BE2C (cell line): ENCODE measurements around the gene MRAS.
"Not testable (repeated sequence)": the region's sequence is repeated elsewhere in the genome, so short reads cannot be mapped to it uniquely, and the experiment has no call there.

ENCODE experiments used
- DNase-seq: peaks from one replicate; pipeline ENCODE4 v3.0.0-alpha.2; 2020
- H3K27me3 ChIP-seq: fragments of 250-450 bp; sonication (Bioruptor Pico); 2 replicates; pipeline ENCODE4 v1.5.1; 2020; ENCODE audit warnings: mild to moderate bottlenecking
- H3K36me3 ChIP-seq: fragments of 250-450 bp; sonication (Bioruptor Pico); 2 replicates; pipeline ENCODE4 v1.5.1; 2020; ENCODE audit warnings: mild to moderate bottlenecking
- H3K4me1 ChIP-seq: fragments of 250-450 bp; sonication (Bioruptor Pico); 2 replicates; pipeline ENCODE4 v1.5.1; 2020
- H3K4me3 ChIP-seq: 2 replicates; pipeline ENCODE4 v1.5.1; 2011; ENCODE audit warnings: low read depth, low read length
- H3K9me3 ChIP-seq: fragments of 250-450 bp; sonication (Bioruptor Pico); 2 replicates; pipeline ENCODE4 v1.5.1; 2020
- TF ChIP-seq, protein P1 (sequence below): IDR thresholded peaks from 2 replicates; pipeline ENCODE4 v1.5.1; 2012; ENCODE audit warnings: mild to moderate bottlenecking, low read depth, low read length

The MRAS gene

DNA sequence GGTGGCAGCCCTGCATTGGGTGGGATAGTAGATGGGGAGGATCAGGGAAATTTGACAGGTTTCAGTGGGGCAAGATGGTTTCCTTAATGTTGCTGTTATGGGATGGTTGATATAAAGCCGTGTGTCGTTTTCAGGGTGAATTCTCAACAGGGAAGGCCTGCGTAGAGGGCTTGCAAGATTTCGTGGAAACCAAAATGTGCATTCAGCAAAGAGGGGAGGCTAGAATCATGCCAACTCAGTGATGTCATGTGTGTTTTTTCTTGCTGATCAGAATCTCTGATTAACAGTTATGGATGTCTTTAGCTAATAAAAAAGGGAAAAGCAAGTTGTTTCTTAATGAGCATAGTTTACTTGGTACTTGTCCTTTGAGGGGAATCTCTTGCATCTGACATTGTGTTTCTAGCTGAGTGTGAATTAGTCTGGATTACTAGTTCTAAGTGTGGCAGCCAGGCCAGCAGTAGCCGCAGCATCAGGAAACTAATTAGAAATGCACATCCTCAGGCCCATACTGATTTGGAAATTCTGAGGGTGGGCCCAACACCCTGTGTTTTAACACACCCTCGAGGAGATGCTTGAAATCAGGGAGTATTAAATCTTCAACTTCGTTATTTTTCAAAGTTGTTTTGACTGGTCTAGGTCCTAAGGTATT is 24.8 kb downstream of the MRAS start:
- Histone ChIP-seq H3K4me1 (no peaks in the 10 kb centered on the region), H3K4me3 (no peak overlapping the region), H3K9me3 (no peaks in the 10 kb centered on the region), H3K36me3 (no peaks in the 10 kb centered on the region), H3K27me3 (no peaks in the 10 kb centered on the region)
- TF ChIP-seq, protein P1, sequence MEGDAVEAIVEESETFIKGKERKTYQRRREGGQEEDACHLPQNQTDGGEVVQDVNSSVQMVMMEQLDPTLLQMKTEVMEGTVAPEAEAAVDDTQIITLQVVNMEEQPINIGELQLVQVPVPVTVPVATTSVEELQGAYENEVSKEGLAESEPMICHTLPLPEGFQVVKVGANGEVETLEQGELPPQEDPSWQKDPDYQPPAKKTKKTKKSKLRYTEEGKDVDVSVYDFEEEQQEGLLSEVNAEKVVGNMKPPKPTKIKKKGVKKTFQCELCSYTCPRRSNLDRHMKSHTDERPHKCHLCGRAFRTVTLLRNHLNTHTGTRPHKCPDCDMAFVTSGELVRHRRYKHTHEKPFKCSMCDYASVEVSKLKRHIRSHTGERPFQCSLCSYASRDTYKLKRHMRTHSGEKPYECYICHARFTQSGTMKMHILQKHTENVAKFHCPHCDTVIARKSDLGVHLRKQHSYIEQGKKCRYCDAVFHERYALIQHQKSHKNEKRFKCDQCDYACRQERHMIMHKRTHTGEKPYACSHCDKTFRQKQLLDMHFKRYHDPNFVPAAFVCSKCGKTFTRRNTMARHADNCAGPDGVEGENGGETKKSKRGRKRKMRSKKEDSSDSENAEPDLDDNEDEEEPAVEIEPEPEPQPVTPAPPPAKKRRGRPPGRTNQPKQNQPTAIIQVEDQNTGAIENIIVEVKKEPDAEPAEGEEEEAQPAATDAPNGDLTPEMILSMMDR = no peak
- no peak for DNase-seq

DNA sequence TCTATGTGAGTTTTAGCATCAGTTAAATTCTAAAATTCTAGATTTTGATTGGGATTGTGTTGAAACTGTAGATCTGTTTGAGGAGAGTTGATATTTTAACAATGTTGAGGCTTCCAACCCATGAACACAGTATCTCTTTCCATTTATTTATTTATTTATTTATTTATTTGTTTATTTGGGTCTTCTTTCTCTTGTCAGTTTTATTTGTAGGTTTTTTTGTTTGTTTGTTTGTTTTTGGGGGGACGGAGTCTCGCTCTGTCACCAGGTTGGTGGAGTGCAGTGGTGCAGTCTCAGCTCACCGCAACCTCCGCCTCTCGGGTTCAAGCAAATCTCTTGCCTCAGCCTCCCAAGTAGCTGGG is 25.3 kb downstream of the MRAS start:
- no peaks in the 10 kb centered on the region for H3K4me1 ChIP-seq
- H3K36me3 ChIP-seq = no peaks in the 10 kb centered on the region
- TF ChIP-seq, protein P1 = no peak
- H3K4me3 ChIP-seq = no peak overlapping the region
- no peaks in the 10 kb centered on the region for H3K27me3 ChIP-seq
- no peaks in the 10 kb centered on the region for H3K9me3 ChIP-seq
- DNase-seq = no peak

GRCh38 chr3:138374573-138375134 is 26.3 kb downstream of the MRAS start:
- Histone ChIP-seq H3K9me3 (no peaks in the 10 kb centered on the region), H3K4me1 (no peaks in the 10 kb centered on the region), H3K4me3 (no peak overlapping the region), H3K36me3 (no peaks in the 10 kb centered on the region), H3K27me3 (no peaks in the 10 kb centered on the region)
- DNase-seq = no peak
- TF ChIP-seq, protein P1 = no peak

DNA sequence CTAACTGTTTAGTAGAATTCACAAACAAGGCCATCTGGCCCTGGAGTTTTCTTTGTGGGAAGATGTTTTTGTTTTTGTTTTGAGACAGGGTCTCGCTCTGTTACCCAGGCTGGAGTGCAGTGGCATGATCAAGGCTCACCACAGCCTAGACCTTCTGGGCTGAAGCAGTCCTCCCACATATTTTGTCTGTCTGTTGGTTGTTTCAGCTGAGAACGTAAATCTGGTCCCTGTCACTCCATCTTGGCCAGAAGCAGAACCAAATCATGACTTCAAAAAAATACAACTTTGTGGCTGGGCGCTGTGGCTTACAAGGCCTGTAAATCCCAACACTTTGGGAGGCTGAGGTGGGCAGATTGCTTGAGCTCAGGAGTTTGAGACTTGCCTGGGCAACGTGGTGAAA is 27.1 kb downstream of the MRAS start:
- no peaks in the 10 kb centered on the region for H3K9me3 ChIP-seq
- no peaks in the 10 kb centered on the region for H3K36me3 ChIP-seq
- TF ChIP-seq, protein P1 = no peak
- no peaks in the 10 kb centered on the region for H3K27me3 ChIP-seq
- no peak overlapping the region for H3K4me3 ChIP-seq
- no peaks in the 10 kb centered on the region for H3K4me1 ChIP-seq
- no peak for DNase-seq

DNA sequence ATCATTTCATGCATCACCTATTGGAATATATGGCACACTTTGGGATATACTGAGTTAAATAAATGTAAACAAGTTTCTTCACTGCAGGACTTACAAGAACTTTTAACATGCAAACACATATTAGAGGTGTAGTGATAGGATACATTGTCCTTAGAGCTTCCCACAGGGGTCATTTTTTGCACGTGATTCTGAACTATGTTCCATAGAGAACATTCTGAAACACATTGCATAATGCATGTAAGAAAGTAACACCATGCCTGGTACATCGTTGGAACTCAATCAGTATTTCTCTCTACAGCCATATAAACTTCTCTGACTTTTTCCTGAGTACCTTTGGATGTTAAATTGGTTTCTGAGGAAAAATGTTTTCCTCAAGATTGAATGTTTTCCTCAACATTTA is 28.3 kb downstream of the MRAS start:
- H3K27me3 ChIP-seq = no peaks in the 10 kb centered on the region
- H3K4me1 ChIP-seq = no peaks in the 10 kb centered on the region
- H3K9me3 ChIP-seq = no peaks in the 10 kb centered on the region
- TF ChIP-seq, protein P1 = no peak
- H3K4me3 ChIP-seq = no peak overlapping the region
- no peaks in the 10 kb centered on the region for H3K36me3 ChIP-seq
- DNase-seq = no peak

DNA sequence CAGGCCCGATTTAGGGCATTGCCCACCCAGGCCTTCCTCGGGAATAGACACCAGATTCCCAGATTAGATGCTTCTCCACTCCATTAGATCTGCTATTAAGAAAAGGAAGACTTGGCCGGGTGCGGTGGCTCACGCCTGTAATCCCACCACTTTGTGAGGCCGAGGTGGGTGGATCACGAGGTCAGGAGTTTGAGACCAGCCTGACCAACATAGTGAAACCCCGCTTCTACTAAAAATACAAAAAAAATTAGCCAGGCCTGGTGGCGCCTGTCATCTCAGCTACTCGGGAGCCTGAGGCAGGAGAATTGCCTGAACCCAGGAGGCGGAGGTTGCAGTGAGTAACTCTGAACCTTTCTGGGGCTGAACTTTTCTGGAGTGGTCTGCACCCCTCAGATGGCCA is 28.8 kb downstream of the MRAS start:
- H3K27me3 ChIP-seq, H3K4me1 ChIP-seq, DNase-seq, H3K36me3 ChIP-seq, H3K4me3 ChIP-seq, H3K9me3 ChIP-seq: not testable (repeated sequence)
